Neural progenitor cell (in vitro differentiated cells): Measurements from ENCODE around the gene EPHA3.

Experiments
- CTCF ChIP-seq: fragments of 200-600 bp; sonication (generic); IDR thresholded peaks from 2 replicates; pipeline ENCODE4 v1.5.1; 2017; ENCODE audit warnings: antibody characterized with exemption, mild to moderate bottlenecking
- EZH2phosphoT487 ChIP-seq: fragments of 200-600 bp; sonication (generic); IDR thresholded peaks from 2 replicates; pipeline ENCODE4 v1.6.1; 2017; ENCODE audit warnings: antibody characterized with exemption

DNA sequence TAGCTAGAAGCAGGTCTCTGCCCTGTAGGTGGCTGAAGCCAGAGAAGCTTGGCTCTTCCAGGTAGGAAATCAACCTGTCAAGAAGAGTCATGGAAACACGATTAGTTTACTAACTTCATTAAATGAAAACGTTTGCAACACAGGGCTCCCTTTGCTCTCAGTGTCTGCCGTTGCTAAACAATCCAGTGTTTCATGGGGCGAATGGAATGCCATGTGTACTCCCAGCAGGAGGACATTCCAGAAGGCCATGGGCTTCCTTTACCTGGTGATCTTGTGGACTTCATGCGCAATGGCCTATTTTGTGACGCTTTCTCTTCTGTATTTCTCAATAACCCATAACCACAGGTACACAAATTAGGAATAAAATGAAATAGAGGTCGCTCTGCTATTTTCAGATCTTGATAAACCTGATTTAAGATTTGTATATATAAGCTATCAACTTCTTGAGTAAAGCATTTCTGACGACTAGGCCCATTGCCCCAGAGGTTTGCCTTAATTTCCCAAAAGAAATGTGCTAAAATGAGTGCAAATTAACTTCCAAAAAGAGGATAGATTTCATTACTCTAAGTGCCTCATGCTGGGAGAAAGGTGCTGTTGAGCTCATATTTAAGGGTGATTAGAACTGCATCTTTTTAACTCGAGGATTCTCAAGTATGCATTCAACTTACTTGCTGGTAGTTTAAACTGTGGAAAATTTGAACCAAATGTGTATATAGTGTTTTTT lies 171.0 kb downstream of the EPHA3 start:
- TF ChIP-seq CTCF (no peak), EZH2phosphoT487 (no peak)
